BJ (cell line): ENCODE results near the gene MTCH1. TPM values are rescaled to one million over a fixed set of nuclear protein-coding genes. Genes with fewer than 3 reads are reported as not detected.

Experiments used
- CTCF ChIA-PET: fragments of 350-600 bp; formaldehyde crosslinking; extraction: SDS; loops from one replicate; lab custom pipeline; 2021; ENCODE audit warnings: antibody characterized with exemption, inconsistent platforms; lab: Yijun Ruan, JAX
- POLR2A ChIA-PET: fragments of 300-600 bp; sonication (Branson Sonifier 250); formaldehyde crosslinking; extraction: SDS; loops from one replicate; lab custom pipeline; 2021; ENCODE audit warnings: antibody characterized with exemption; lab: Charles Lee
- DNase-seq: peaks from one replicate; pipeline ENCODE4 v3.0.0-alpha.2; 2011; ENCODE audit warnings: low read depth
- H3K27me3 ChIP-seq: 2 replicates; pipeline ENCODE4 v1.6.0; 2011; ENCODE audit warnings: low read length; ENCODE audit not compliant: control insufficient read depth, insufficient read depth
- H3K36me3 ChIP-seq: 2 replicates; pipeline ENCODE4 v1.5.1; 2011; ENCODE audit warnings: low read length; ENCODE audit not compliant: control insufficient read depth, insufficient read depth
- H3K4me3 ChIP-seq: 2 replicates; pipeline ENCODE4 v1.5.1; 2011; ENCODE audit warnings: low read depth, mild to moderate bottlenecking, control low read depth, low read length
- polyA plus RNA-seq: library from polyadenylated mRNA; depleted of rRNA; stranded (reverse); fragments of >200 nt; gene quantifications from 2 replicates; pipeline ENCODE4 v1.2.3, GENCODE V29; 2011
- TF ChIP-seq, protein P1 (sequence below): IDR thresholded peaks from 2 replicates; pipeline ENCODE4 v1.5.1; 2011; ENCODE audit warnings: low read depth, mild to moderate bottlenecking, control low read depth, inconsistent platforms, low read length, moderate library complexity; ENCODE audit not compliant: insufficient read depth

MTCH1 gene
- polyA plus RNA-seq, 1 experiment: 207 TPM

DNA sequence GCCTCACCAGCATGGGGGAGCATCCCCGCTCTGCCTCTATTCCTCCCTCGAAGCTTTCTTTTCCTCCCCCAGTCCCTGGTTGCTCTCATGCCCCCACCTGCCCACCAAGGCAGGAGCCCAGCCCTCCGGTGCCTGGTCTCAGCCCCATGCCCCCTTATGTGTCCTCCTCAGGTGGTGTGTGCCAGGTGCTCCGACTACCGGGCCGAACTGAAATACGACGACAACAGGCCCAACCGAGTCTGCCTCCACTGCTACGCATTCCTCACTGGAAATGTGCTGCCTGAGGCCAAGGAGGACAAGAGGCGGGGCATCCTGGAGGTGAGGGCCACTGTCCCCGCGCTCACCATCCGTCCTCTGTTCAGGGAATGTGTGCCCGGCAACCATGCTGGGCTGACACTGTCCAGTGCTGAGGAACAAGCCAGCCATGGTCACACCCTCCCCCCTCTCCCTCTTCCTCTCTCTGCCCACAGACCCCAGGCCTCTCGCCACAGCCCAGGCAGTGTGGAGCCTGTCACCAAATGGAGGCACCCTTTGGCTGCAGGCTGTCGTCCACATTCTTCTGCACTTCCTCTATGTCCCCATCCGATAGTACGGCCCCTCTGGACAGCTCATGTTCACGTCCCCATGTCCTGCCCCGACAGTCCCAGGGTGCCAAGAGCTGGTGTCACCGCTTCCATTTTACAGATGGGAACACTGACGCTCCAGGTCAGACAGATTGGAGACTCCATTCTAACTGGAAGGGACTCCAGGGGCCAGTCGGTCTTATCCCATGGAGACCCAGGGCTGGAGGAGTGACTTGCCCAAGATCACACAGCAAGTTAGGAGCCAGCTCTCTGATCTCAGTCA is 39.8 kb upstream of the MTCH1 start:
- no peak for DNase-seq
- ChIA-PET POLR2A (interaction anchor here (1.1 kb wide), 1 partner anchor 145 kb away, joined by 3 read pairs; no protein-coding TSS in a partner anchor), CTCF (interaction anchor here (1.2 to 20.1 kb wide), 8 partner anchors 6 to 256 kb away, joined by 3 to 588 read pairs (median 38); partner anchors contain the start of gene PIM1)
- Histone ChIP-seq H3K4me3 (no peak overlapping the region), H3K27me3 (no peaks in the 10 kb centered on the region), H3K36me3 (no peaks in the 10 kb centered on the region)
- TF ChIP-seq, protein P1, sequence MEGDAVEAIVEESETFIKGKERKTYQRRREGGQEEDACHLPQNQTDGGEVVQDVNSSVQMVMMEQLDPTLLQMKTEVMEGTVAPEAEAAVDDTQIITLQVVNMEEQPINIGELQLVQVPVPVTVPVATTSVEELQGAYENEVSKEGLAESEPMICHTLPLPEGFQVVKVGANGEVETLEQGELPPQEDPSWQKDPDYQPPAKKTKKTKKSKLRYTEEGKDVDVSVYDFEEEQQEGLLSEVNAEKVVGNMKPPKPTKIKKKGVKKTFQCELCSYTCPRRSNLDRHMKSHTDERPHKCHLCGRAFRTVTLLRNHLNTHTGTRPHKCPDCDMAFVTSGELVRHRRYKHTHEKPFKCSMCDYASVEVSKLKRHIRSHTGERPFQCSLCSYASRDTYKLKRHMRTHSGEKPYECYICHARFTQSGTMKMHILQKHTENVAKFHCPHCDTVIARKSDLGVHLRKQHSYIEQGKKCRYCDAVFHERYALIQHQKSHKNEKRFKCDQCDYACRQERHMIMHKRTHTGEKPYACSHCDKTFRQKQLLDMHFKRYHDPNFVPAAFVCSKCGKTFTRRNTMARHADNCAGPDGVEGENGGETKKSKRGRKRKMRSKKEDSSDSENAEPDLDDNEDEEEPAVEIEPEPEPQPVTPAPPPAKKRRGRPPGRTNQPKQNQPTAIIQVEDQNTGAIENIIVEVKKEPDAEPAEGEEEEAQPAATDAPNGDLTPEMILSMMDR: no peak

DNA sequence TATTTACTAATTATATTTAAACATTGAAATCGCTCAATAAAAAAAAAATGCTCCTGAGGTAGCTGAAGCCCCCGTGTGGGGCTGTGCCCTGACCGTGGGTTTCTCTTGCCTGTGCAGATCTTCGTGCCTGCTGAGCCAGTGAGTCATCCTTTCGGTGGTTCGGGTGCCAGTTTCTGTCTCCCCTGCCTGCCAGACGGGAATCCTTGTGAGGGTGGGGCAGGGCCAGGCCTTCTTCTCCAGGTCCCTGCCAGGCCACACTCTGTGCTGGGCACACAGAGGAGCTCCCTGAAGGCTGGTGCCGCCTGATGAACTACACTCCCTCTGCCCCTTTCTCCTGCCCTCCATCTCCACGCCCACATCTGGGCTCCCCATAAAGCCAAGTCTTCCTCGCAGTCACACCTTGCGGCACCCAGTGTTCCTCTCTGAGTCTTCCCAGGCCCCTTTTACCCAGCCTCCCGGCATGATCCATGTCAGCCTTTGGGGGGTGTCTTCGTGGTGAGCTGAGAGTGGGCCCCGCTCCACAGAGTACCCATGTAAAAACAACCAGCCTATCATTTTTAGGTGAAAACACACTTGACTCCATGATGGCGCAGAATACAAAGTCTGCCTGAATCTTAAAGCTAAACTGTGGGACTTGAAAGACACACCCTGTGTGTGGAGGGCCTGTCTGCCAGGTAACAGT is 38.8 kb upstream of the MTCH1 start:
- Histone ChIP-seq H3K36me3 (no peaks in the 10 kb centered on the region), H3K27me3 (no peaks in the 10 kb centered on the region), H3K4me3 (no peak overlapping the region)
- TF ChIP-seq, protein P1: no peak
- DNase-seq: no peak
- ChIA-PET CTCF (interaction anchor here (2.6 to 20.1 kb wide), 4 partner anchors 26 to 255 kb away, joined by 12 to 588 read pairs (median 159); no protein-coding TSS in a partner anchor), POLR2A (interaction anchor here (1.1 kb wide), 1 partner anchor 146 kb away, joined by 3 read pairs; no protein-coding TSS in a partner anchor)

DNA sequence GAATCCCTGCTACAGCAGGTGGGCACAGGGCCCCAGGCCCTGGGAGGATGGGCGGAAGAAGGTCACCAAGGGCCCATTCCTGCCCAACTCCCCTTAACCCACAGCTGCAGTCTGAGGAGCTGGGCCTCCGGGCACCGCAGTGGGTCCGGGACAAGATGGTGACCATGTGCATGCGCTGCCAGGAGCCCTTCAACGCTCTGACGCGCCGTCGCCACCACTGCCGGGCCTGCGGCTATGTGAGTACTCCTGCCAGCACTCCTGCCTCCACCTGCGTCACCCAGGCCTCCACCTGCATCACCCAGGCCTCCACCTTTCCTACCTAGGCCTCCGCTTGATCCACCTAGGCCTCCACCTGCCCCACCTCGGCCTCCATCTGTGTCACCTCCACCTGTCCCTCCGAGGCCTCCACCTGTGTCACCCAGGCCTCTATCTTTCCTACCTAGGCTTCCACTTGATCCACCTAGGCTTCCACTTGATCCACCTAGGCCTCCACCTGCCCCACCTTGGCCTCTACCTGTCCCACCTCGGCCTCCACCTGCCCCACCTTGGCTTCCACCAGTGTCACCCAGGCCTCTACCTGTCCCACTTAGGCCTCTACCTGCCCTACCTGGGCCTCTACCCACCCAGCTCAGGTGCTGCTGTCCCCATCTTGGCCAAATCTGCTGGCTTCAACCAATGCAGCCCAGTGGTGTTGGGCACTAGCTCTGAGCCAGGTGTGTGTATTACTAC is 36.3 kb upstream of the MTCH1 start:
- POLR2A ChIA-PET: no interaction called here
- CTCF ChIA-PET: interaction anchor here (0.6 to 20.1 kb wide), 24 partner anchors 7 to 432 kb away, joined by 3 to 588 read pairs (median 4); partner anchors contain the start of gene C6orf89
- H3K4me3 ChIP-seq: no peak overlapping the region
- TF ChIP-seq, protein P1: no peak
- no peaks in the 10 kb centered on the region for H3K36me3 ChIP-seq
- no peaks in the 10 kb centered on the region for H3K27me3 ChIP-seq
- no peak for DNase-seq

DNA sequence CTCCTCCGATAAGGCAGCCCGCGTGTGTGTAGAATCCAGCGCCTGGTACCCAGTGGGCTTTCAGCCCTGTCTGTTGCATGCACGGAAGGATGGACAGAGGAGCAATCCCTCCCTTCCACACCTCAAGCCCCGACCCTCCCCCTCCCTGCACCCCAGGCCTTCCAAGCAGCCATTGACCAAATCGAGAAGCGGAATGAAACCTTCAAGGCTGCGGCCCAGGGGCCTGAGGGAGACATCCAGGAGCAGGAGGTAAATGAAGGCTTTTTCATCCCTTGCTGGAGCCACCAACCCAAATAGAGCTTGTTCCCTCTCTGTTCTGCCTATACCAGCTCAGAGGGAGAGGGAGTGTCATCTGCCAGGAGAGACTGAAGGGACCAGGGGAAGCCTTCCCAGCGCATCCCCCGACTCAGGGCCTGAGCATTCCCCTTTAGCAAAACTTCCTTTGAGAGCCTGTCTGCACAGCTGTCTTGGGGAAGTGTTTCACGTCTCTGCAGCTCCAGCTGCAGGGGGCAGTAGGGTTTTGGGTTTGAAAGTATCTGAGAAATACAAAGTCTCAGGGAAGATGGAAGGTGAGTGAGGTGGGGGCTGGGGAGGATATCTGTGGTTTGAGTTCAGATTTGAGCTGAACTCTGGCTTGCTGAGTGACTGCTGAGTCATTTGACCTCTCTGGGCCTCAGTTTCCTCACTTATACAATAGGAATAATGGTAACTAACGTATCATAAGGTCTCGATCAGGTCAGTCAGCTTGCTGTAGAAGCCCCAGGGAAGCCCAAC is 35.5 kb upstream of the MTCH1 start:
- Histone ChIP-seq H3K27me3 (no peaks in the 10 kb centered on the region), H3K4me3 (no peak overlapping the region), H3K36me3 (no peaks in the 10 kb centered on the region)
- TF ChIP-seq, protein P1: peak; percentile 64
- POLR2A ChIA-PET: interaction anchor here (0.7 kb wide), 1 partner anchor 257 kb away, joined by 3 read pairs; no protein-coding TSS in a partner anchor
- no peak for DNase-seq
- CTCF ChIA-PET: interaction anchor here (0.5 to 20.1 kb wide), 22 partner anchors 8 to 433 kb away, joined by 3 to 588 read pairs (median 4); partner anchors contain the start of gene C6orf89
